Measurements from ENCODE around the gene WWOX.
"Not testable (repeated sequence)": the region's sequence is repeated elsewhere in the genome, so short reads cannot be mapped to it uniquely, and the experiment has no call there.

WWOX gene

DNA sequence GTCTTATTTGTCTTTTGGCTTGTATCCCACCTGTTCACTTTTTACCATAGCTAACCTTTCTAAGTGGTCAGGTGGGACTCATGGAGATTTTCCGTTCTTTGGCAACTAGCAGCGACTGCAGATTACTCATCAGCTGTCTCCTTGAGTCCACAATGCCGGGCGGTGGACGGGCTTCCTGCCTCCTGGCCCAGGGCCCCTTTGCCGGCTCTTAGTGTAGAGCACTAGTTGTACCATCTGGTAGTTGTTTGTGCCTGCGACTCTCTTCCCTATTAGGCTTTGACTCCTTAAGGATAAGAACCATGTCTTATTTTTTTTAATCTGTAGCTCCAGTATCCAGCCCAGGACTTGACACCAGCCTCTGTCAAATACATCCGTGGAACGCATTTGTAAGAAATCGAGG lies 399.9 kb downstream of the WWOX start:
- DNase-seq (ENCODE audit: low read depth, low spot score), result no peak

DNA sequence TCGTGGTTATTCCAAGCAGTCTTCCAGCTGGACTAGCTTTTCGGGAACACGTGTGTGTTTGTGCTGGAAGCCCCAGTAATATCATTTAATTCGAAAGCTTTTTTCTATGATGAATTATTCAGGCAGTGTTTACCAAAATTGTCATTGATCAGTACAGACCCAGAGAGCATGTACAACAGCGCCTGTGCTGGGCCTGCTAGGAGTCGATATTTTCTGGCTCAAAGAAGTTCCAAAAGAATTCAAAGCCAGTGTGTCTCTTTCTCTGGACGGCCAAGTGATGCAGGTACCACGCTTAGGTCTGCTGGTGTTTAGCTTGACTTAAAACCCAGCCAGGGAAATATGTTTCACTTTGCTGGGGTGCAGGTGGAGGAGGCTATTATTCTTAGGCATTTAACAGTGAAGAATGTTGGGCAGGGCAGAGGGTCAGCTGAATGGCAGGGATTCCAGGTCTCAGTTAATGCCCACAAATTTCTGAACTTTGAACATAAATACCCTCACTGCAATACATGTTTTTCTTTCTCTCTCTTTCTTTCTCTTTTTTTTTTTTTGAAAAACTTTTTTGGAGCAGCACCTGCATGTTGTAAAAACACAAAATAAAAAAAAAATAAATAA lies 401.3 kb downstream of the WWOX start:
- no peak for DNase-seq (ENCODE audit: low read depth, low spot score)

DNA sequence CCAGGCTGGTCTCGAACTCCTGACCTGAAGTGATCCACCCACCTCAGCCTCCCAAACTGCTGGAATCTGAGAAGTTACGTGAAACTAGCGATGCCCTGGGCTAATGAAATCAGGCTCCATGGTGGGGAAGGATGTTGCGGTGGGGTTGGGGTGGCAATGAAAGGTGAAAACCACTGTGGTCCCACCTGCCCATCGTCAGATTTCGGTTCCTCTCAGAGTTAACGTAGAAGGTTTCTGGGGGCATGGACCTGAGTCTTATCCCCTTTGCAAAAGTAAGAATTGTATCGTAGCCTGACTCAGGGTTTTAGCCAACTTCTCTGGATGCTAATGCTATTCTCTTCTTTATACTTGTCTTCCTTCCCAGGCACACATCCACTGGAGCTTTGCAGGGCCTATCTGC lies 402.3 kb downstream of the WWOX start:
- no peak for DNase-seq (ENCODE audit: low read depth, low spot score)

DNA sequence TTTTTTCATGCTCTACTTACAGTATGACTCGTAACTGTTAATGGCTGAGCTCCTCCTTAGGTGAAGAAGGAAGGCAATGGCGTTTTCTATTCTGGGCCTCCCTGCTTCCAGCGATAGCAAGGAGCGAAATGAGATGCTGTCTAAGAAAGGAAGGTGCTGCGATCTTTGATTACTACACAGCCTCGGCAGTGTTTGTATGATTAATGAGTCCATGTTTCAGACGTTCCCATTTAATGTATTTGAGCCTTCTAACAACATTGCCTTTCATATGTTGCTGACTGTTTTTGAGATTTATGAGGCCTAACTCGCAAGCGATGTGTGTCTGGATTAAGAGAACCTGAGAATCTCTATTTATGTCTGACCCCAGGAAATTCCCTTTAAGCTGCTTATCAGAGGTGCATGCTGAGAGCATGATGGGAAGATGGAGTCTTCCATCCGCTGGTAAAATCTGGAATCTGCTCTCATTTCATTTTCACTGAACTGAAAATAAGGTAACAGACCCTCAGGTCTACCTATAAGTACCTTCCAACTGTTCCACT lies 403.4 kb downstream of the WWOX start:
- no peak for DNase-seq (ENCODE audit: low read depth, low spot score)

DNA sequence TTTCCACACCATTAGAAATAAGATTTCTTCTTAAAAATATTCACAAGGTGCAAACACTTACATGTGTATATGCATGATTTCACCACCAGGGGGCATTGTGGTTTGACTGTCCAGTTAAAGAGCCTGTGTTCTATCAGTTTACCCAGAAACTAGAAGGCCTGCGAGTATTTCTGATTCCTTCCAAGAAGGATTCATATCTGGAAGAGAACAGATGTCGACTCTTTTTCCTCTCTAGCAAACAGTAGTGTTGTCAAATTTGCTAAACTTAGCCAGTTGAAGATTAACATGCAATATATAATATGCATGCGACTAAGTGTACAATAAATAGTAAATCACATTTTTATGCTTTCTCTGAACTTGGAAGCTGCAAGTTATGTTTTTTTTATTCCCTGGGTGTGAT lies 404.1 kb downstream of the WWOX start:
- DNase-seq (ENCODE audit: low read depth, low spot score), result peak; percentile 5

DNA sequence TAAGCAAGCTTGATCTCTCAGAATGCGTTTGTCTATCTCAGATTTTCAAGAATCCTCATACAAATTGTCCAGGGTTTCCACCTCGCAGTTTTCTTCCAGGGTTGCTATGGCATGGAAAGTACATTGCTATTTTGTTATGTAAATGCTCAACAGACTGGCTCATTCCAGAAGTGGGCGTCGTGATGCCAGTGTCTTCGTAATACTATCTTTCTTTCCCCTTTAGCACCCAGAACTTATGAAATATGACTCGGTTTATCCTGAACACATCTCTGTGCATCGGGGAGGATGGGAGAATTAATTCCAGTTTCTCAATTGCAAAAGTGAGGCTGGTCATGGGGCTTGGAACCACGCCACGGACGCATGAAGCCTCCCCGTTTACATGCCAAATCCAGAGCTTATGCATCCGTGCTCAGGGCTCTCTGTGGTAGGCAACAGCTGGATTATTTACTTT lies 405.0 kb downstream of the WWOX start:
- no peak for DNase-seq (ENCODE audit: low read depth, low spot score)

DNA sequence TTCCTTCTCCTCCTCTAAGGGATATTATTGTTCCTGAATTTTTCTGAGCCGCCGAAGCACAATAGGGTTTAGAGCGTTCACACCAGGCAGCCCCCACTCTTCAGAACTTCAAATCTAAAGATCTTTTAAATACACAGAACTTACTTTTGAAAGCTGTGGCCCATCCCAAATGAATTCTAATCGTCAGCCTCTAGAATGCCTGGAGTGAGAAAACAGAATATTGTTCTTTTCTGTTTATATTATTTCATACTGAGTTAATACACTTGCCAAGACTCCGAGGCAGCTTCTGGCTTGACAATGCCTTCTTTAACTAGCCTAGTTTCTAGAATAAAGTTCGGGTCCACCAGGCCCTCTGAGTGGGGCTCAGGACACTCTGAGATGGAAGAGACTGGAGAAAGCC lies 405.6 kb downstream of the WWOX start:
- DNase-seq (ENCODE audit: low read depth, low spot score), result no peak

DNA sequence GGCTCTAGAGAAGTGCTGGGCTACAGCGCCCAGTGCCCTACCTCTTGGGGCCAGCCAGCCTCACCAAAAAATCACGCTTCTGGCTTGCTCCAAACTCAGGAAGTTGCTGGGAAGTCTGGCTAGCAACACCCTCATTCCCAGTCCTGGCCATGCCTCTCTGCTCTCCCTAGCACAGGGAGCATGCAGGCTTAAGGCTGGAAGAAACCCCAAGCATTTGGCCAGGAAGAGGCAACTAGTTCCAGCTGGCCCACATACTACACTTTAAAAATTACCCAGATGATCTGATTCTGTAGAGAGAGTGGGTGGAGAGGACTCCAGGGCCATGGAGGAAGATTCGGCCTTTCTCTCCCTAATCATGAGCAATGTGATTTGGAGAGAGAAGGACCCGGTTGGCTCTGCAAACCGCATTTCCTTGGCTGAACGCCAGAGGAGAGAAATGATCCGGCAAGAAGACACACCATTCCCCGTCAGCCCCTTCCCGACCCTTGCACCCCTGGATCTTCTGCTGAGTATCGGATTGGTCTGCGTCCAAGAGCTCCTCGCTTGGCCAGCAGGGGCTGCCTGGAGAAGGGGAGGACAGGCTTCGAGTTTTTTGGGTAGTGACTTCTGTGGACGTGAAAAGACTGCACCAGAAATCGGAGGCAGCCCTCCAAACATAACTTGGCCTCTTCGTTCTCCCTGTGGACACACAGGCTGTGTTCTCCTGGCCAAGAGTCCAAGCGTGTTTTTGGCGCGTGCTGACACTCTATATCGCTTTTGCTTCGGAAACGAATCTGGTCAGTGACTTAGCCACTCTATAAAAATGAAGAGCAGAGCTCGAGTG lies 406.3 kb downstream of the WWOX start:
- DNase-seq (ENCODE audit: low read depth, low spot score), result no peak

DNA sequence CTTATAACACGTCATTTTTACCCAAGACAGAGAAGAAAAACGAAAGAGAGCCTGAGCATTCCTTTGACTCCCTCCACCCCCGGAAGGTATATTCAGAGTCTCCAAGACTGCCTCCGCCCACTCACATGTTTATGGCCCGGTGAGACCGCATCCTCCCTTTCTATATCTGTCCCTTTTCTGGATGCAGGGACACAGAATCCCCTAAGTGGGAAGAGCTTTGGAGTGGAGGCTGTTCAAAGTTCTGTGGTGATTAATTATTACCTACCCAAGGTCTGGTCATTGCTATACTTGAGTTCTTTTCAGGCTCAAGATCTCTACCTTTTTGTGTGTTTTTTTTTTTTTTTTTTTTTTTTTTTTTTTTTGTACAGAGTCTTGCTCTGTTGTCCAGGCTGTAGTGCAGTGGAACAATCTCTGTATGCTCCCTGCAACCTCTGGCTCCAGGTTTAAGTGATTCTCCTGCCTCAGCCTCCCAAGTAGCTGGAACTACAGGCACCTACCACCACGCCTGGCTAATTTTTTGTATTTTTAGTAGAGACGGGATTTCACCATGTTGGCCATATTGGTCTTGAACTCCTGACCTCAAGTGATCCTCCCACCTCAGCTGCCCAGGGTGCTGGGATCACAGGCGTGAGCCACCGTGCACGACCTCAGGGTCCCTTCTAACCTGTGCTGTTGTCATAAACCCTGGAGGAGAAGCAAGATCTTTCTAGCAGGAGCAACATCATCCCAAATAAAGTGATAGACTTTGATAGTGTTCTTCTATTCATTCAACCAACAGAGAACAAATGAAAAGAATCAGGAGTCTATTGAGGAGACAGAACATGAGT lies 407.1 kb downstream of the WWOX start:
- DNase-seq (ENCODE audit: low read depth, low spot score), result no peak

DNA sequence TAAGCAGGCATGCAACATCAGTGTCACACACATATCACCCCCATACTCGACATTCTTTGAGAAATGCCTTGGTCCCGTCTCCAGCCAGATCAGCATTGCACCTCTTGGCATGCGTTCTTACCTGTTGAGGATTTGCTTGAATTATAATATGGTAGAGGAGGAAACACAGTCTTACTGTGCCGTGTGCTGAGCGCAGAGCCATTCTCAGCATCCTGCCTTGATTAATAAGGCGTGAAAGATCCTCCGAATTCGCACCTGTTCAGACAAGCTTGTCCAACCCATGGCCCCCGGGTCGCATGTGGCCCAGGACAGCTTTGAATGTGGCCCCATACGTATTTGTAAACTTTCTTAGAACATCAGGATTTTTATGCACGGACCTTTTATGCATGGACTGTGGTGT lies 408.1 kb downstream of the WWOX start:
- DNase-seq (ENCODE audit: low read depth, low spot score), result no peak

DNA sequence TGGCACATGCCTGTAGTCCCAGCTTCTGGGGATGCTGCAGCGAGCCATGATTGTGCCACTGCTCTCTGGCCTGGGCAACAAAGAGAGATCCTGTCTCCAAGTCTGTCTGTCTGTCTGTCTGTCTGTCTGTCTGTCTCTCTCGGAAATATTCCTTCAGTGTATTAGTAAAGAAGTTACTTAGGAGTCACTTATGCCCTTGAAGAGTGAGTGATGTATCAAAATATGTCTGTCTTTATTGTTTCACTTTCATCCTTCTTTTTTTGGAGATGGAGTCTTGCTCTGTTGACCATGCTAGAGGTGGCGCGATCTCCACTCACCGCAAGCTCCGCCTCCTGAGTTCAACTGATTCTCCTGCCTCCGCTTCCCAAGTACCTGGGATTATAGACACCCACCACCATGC lies 410.5 kb downstream of the WWOX start:
- DNase-seq (ENCODE audit: low read depth, low spot score), result no peak

DNA sequence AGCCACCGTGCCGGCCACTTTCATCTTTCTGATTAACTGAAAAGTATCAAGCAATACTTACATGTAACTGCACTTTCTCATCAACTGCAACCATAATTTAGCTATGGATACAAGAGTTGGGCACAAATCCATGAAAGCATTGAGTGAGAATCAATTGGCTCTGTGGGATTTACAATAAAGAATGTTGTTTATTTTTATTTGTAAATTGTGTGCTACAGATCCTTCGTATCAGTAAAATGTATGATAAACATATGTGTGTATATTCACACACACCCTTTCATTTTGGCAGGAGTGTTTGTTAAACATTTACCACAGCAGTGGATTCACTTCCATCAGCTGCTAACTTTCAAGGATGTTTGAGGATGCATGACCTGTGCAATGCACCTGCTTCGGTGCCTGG lies 411.0 kb downstream of the WWOX start:
- no peak for DNase-seq (ENCODE audit: low read depth, low spot score)

DNA sequence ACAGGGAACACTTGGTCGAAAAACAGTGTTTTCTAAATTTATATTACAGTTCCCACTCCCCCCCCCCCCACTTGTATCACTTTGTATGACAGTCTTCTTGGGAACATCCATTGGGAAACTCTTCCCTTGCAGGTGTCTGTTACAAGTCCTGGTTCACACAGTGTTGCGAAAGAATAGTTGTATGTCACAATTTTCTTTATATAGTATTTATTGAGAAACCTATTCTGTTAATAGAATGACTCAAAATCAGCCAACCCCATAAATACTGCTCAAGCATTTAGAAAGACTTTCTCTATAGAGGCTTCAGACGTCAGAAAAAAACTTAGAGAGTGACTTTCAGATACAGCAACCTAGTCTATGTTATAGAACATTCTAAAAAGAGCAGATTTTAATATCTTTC lies 414.4 kb downstream of the WWOX start:
- DNase-seq (ENCODE audit: low read depth, low spot score), result no peak

DNA sequence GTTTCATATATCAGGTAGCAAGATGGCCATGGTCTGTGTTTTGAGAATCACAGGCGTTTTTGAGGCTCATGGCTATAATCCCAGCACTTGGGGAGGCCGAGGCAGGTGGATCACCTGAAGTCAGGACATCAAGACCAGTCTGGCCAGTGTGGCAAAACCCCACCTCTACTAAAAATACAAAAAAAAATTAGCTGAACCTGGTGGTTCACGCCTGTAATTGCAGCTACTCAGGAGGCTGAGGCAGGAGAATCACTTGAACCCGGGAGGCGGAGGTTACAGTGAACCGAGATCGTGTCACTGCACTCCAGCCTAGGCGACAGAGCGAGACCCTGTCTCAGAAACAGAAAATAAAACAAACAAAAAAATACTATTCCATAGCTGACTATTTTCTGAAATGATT lies 415.4 kb downstream of the WWOX start:
- DNase-seq (ENCODE audit: low read depth, low spot score), result not testable (repeated sequence)

DNA sequence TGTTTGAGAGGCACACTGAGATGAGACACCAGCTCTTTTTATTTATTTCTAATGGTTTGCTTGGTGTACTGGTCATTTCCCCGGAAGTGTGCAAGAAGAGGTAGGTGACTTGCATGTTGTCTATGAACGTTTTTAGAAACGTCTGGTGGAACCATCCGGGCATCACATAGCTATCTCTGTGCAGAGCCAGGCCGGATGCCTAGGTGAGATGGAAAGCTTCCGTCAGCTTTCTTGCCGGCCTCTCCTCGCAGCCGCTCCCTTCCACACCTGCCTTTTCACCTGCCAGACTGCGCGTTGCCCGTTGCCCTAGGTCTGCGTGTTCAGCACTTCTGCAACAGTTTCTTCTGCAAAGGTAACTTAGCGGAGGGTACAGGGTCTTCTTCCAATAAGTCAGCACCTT lies 416.0 kb downstream of the WWOX start:
- DNase-seq (ENCODE audit: low read depth, low spot score), result no peak

DNA sequence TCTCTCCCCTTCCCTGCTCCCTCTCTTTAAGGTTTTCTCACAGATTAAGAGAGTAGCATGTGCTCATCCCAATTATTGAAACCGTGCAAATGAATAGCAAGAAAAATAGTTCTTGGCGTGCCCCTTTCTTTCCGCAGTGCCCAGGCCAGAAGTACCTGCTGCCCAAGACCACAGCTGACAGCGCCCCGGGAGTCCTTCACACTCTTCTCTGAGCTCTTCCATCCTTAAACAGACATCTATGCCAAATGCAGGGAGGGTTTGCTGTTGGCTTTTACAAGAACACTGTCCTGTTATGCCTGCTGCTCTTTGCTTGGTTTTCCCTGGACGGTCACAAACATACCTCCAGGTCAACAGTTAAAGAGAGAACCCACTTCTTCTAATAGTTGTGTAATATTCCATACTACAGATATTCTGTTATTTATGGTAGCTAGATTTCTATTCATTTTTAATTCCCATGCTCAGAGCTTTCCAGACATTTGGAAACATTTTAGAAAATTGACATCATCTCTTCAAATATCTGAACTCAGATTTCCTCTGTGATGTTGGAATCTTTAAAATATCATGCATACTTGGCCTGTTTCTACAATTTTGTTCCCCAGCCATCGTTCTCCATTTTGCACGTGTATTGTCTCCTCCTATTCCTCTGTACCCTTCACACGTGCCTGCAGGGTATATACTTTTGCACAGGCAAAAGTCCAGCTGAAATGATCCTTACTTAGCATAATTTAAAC lies 416.7 kb downstream of the WWOX start:
- DNase-seq (ENCODE audit: low read depth, low spot score), result no peak

DNA sequence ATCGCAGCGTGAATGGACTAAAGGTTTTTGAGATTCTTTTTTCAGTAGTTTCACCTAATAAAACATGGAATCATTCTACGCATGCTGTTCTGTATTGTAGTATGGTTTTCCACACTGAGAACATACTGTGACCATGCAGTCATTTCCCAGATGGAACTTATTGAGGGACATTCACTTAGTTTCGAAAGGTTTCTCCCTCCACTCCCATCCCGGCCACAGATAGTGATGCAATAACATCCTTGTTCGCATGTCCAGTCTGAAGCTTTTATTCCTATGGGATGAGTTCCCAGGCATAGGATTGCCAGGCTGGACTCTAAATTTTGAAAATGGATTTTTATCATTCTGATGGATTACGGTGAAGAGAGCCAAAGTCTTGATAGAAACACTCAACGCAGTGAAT lies 420.4 kb downstream of the WWOX start:
- no peak for DNase-seq (ENCODE audit: low read depth, low spot score)

DNA sequence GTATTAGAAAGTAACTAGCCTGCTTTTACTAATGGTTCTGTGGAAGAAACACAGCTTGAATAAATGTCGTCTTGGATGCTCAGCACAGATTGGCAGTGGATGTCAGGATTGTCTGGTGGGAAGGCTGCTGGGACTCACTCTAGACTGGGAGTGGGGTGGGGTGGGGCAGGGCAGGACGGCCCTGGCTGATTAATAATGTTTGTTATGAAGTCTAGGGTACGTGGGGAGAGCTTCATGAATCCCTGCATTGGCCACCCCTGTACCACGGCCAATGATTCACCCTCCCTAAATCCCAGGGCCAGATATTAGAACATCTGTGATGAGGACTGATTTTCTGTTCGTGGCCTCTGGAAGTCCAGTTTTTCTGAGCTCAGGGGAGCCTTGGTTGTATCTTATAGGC lies 421.0 kb downstream of the WWOX start:
- no peak for DNase-seq (ENCODE audit: low read depth, low spot score)

DNA sequence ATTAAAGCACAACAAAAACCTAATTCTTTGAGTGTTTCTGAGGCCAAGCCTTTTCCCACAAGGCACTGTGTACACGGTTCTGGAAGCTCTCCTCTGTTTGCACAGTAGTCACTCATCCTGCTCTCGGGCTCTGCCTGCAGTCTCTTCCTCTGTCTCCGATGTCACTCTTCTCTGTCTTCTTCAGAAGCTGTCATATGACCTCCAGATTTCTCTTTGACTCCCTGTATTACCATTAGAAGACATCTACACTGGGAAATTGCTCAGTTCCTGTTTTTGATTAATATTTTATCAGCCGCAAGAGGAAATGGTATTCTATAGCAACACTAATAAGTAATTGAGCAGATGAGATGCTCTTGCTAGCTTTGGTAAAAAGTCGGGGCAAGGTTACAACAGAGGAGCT lies 422.9 kb downstream of the WWOX start:
- no peak for DNase-seq (ENCODE audit: low read depth, low spot score)

DNA sequence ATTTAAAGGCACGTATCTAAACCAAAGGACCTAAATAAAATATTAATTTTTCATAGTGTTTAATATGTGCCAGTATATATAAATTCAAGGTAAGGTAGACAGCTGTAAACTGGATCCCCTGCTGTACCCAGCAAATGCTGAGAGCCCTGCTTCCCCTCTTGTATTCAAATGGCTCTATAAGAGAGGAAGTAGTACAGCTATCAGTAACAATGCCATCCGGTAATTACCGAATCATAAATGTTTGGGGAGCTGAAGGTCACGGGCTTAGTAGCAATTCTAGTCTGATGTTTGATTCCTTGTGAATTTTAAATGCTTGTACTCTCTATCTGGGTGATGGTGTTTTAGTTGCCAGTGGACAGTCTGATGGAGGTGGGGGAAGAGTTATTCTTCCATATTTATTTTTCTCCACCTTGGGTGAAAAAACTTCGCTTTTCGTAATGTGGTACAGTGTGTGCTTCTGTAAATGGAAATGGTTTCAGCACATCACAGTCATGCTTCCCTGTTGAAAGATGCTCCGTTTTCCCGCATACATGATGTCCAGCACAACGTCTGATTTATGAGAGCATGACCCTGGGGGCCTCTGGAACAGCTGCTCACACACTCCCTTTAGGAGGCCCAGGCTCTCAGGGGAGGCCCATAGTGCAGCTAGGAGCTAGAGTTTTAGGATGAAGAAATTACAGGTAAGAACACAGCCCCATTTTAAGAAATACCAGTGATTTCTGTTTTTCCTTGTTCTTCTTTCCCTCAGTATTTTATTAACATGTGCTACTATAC lies 423.9 kb downstream of the WWOX start:
- DNase-seq (ENCODE audit: low read depth, low spot score), result no peak

DNA sequence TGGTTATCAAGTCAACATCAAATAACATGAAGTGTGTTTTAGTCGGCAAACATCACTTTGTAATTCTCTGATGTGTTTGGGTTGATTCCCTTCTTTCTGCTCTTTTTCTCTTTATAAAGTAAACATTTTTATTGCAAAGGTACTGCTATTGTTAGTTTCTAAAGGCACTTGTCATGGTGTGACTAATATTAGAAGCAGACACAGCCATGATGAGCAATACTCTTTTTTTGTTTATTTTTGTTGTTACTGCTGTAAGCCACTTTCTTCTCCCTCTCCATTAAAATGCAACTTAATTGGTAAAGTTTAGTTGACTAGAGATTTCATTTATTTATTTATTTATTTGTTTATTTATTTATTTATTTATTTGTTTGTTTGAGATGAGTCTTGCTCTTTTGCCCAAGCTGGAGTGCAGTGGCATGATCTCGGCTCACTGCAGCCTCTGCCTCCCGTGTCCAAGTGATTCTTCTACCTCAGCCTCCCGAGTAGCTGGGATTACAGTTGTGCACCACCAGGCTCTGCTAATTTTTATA lies 424.7 kb downstream of the WWOX start:
- no peak for DNase-seq (ENCODE audit: low read depth, low spot score)

Data from brain pericyte (primary cell).